SKM-1 treated with dmso at 0.1 percent for 144 hours (cell line): ENCODE measurements around the gene IL34.

Experiments used
- DNase-seq: peaks from one replicate; lab custom pipeline; 2025; ENCODE audit not compliant: unreplicated experiment; lab: John Stamatoyannopoulos, UW

Gene IL34

GRCh38 chr16:70701036-70701435 is 54.7 kb downstream of the IL34 start:
- DNase-seq: no peak

- no peak for DNase-seq
Measured at GRCh38 chr16:70701596-70701995, 55.2 kb downstream of the IL34 start.

GRCh38 chr16:70701998-70702397 is 55.6 kb downstream of the IL34 start:
- no peak for DNase-seq

GRCh38 chr16:70702624-70703023 is 56.3 kb downstream of the IL34 start:
- DNase-seq: no peak

GRCh38 chr16:70703041-70703834 is 56.9 kb downstream of the IL34 start:
- DNase-seq: no peak

DNA sequence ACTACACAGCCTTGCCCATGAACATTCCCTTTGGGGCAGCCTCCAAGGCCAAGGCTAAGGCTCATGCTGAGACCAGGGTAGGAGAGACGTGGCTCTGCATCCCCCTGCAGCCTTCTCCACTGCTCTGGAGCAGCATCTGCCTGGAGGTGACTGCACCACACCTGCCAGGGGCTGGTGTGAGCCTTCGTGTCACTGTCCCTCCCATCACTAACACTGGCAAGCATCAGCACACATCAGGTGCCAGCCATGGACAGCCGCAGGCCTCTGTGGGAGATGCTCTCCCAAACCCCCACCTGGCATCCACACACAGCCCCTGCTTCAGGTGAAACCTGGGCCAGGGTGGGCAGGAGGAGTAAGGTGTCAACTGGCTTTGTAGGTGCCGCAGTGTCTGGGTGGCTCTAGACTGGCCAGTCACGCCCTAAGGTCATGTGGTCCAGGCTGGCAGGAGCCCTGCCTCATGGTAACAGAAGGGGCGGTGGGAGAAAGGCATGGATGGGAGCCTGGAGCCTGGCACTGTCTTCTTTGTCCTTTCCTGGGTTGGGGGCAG is 57.5 kb downstream of the IL34 start:
- DNase-seq: no peak

DNA sequence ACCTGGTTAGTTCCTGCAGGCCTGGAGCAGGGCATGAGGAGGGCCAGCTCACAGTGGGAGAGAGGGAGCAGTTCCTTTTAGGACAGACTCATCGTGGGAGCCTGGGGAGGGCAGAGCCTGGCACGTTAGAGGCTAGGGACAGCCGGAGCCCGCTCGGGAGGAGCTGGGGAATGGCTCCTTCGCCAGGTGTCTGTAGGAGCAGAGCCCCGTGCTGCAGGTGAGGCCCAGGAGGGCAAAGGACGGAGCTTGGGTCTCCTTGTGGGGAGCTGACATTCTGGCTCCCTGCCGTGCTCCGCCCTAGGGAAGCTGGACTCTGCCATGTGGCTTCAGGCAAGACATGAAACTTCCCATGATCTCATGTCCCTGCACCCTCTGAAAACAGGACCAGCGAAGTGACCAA is 58.2 kb downstream of the IL34 start:
- DNase-seq: no peak

GRCh38 chr16:70705056-70705455 is 58.7 kb downstream of the IL34 start:
- DNase-seq: no peak

- DNase-seq: no peak
Measured at GRCh38 chr16:70706948-70707465, 60.6 kb downstream of the IL34 start.

DNA sequence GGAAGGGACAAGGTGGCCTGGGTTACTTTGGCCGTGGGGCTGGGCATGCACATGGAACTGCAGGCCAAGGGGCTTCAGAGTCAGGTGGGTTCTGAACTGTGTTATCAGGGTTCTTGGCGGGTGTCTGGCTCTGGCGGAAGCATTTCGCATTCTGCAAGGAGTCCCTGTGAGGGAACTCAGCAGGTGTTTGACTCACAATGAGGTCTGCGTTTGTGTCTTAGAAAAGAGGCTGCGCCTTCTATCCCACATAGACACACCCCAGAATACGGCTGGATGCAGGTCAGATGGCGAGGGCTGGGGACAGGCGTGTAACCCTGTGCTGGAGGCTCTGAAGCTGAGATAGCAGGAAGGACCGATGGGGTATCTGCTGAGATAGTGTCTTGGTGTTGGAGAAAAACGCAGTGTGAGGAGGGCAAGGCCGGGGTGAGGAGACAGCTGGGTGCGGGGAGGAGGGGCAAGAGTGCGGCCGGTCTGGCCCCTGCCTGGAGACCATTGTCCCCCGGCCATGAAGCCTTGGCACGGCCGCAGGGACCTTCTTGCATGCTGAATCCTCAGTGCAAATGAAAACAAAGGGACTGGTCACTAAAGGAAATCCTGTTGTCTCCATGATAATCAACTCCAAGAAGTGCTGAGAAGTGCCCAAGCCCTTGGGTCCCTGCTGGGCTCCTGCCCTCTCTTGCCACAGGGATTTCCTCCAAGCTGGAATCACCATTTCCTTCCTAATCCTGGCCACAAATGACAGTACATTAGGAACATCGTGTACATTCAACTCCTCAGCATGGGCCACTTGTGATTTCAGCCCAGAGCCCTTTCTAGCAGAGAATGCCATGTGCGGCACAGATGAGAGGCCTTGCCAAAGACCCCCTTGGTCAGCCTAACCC is 62.2 kb downstream of the IL34 start:
- DNase-seq: no peak

GRCh38 chr16:70709457-70709856 is 63.1 kb downstream of the IL34 start:
- DNase-seq: no peak

GRCh38 chr16:70709942-70710341 is 63.6 kb downstream of the IL34 start:
- DNase-seq: no peak
